ENCODE measurements around the gene TBC1D5. TPM values are rescaled to one million over a fixed set of nuclear protein-coding genes. Genes with fewer than 3 reads are reported as not detected.

The TBC1D5 gene
- total RNA-seq, 2 experiments from 2014 or later = 46.3 to 47.8 TPM

GRCh38 chr3:17489139-17489538, 253.3 kb downstream of the TBC1D5 start:
- ChIA-PET CTCF (no interaction called here), POLR2A (interaction anchor here (1.6 kb wide), 1 partner anchor 10 kb away, joined by 3 read pairs; no protein-coding TSS in a partner anchor)
- no peak for TF ChIP-seq CTCF (IDR thresholded peaks at IDR 0.05)
- Mint-ChIP-seq H3K27ac (no peak overlapping the region), H3K27me3 (no peaks in the 10 kb centered on the region), H3K9me3 (peaks cover 21% of the 10 kb centered on the region), H3K36me3 (ENCODE audit: low read depth) (peaks cover 22% of the 10 kb centered on the region), H3K4me1 (ENCODE audit: low read depth) (no peaks in the 10 kb centered on the region), H3K4me3 (no peak overlapping the region)
- intact Hi-C loops (cut with micrococcal nuclease) = no loop called here
- ATAC-seq (no peak), DNase-seq (no peak)

- Mint-ChIP-seq H3K4me1 (ENCODE audit: low read depth) (no peaks in the 10 kb centered on the region), H3K9me3 (no peaks in the 10 kb centered on the region), H3K4me3 (no peak overlapping the region), H3K27me3 (no peaks in the 10 kb centered on the region), H3K27ac (no peak overlapping the region), H3K36me3 (ENCODE audit: low read depth) (peaks cover 1% of the 10 kb centered on the region)
- TF ChIP-seq CTCF (IDR thresholded peaks at IDR 0.05) = no peak
- CTCF ChIA-PET = no interaction called here
- no peak for ATAC-seq
- intact Hi-C loops (cut with micrococcal nuclease) = no loop called here
- POLR2A ChIA-PET = interaction anchor here (0.7 kb wide), 1 partner anchor 15 kb away, joined by 3 read pairs; no protein-coding TSS in a partner anchor
- DNase-seq = no peak
These were observed 261.3 kb downstream of the TBC1D5 start for GRCh38 chr3:17481116-17481515.

GRCh38 chr3:17479681-17480405, 262.6 kb downstream of the TBC1D5 start:
- no peak for TF ChIP-seq CTCF (IDR thresholded peaks at IDR 0.05)
- intact Hi-C loops (cut with micrococcal nuclease) = no loop called here
- no peaks in the 10 kb centered on the region for H3K4me1 Mint-ChIP-seq (ENCODE audit: low read depth)
- ATAC-seq = no peak
- H3K27ac Mint-ChIP-seq = no peak overlapping the region
- no peaks in the 10 kb centered on the region for H3K27me3 Mint-ChIP-seq
- no peak for DNase-seq
- H3K36me3 Mint-ChIP-seq (ENCODE audit: low read depth) = peaks cover 1% of the 10 kb centered on the region
- no peak overlapping the region for H3K4me3 Mint-ChIP-seq
- no peaks in the 10 kb centered on the region for H3K9me3 Mint-ChIP-seq
- ChIA-PET POLR2A (no interaction called here), CTCF (interaction anchor here (1.3 kb wide), 1 partner anchor 362 kb away, joined by 3 read pairs; no protein-coding TSS in a partner anchor)

- ChIA-PET CTCF (interaction anchor here (1.4 kb wide), 1 partner anchor 362 kb away, joined by 6 read pairs; no protein-coding TSS in a partner anchor), POLR2A (interaction anchor here (1.1 kb wide), 1 partner anchor 11 kb away, joined by 3 read pairs; no protein-coding TSS in a partner anchor)
- Mint-ChIP-seq H3K27ac (no peak overlapping the region), H3K36me3 (ENCODE audit: low read depth) (peaks cover 1% of the 10 kb centered on the region), H3K27me3 (no peaks in the 10 kb centered on the region), H3K4me1 (ENCODE audit: low read depth) (no peaks in the 10 kb centered on the region), H3K9me3 (no peaks in the 10 kb centered on the region), H3K4me3 (no peak overlapping the region)
- no peak for ATAC-seq
- TF ChIP-seq CTCF (IDR thresholded peaks at IDR 0.05) = no peak
- DNase-seq = no peak
- intact Hi-C loops (cut with micrococcal nuclease) = no loop called here
These were observed 263.8 kb downstream of the TBC1D5 start for GRCh38 chr3:17478673-17479072.

- no peak for TF ChIP-seq CTCF (IDR thresholded peaks at IDR 0.05)
- Mint-ChIP-seq H3K9me3 (no peaks in the 10 kb centered on the region), H3K4me3 (no peak overlapping the region), H3K36me3 (ENCODE audit: low read depth) (peaks cover 4% of the 10 kb centered on the region), H3K27me3 (no peaks in the 10 kb centered on the region), H3K27ac (no peak overlapping the region), H3K4me1 (ENCODE audit: low read depth) (no peaks in the 10 kb centered on the region)
- ChIA-PET CTCF (interaction anchor here (1.1 to 1.7 kb wide), 3 partner anchors 60 to 368 kb away, joined by 3 to 4 read pairs (median 4); no protein-coding TSS in a partner anchor), POLR2A (no interaction called here)
- intact Hi-C loops (cut with micrococcal nuclease) = no loop called here
- no peak for DNase-seq
- ATAC-seq = no peak
These were observed 268.7 kb downstream of the TBC1D5 start for GRCh38 chr3:17473761-17474160.
